GM23338 (cell line): Measurements from ENCODE around the gene BRF1. TPM values are rescaled to one million over a fixed set of nuclear protein-coding genes. Genes with fewer than 3 reads are reported as not detected.

Experiments
- ATAC-seq: fragments of 200-7000 bp; cut with Tn5 transposase; 3 replicates; pipeline ENCODE4 v1.9.1; 2020
- DNase-seq: peaks from one replicate; pipeline ENCODE4 v3.0.0-alpha.2; 2015; ENCODE audit warnings: low spot score
- H2AFZ ChIP-seq: fragments of 200-600 bp; sonication (generic); 2 replicates; pipeline ENCODE4 v1.8.0; 2016; ENCODE audit warnings: antibody characterized with exemption, mild to moderate bottlenecking, moderate library complexity
- H3F3A ChIP-seq: fragments of 200-600 bp; sonication (generic); replicated peaks from 2 replicates; pipeline ENCODE4 v1.8.0; 2017; ENCODE audit warnings: antibody characterized with exemption, mixed run types, low read depth
- H3K27ac ChIP-seq: fragments of 200-600 bp; sonication (generic); 2 replicates; pipeline ENCODE4 v1.6.1; 2016; ENCODE audit warnings: low read depth
- H3K27me3 ChIP-seq: fragments of 200-600 bp; sonication (generic); 2 replicates; pipeline ENCODE4 v1.8.0; 2016; ENCODE audit warnings: mild to moderate bottlenecking, mixed run types, moderate library complexity; ENCODE audit not compliant: insufficient read depth
- H3K36me3 ChIP-seq: fragments of 200-600 bp; sonication (generic); 2 replicates; pipeline ENCODE4 v1.8.0; 2016; ENCODE audit warnings: mild to moderate bottlenecking; ENCODE audit not compliant: insufficient read depth
- H3K4me1 ChIP-seq: fragments of 200-600 bp; sonication (generic); 2 replicates; pipeline ENCODE4 v1.8.0; 2016; ENCODE audit warnings: mild to moderate bottlenecking, moderate library complexity; ENCODE audit not compliant: insufficient read depth
- H3K4me2 ChIP-seq: fragments of 200-600 bp; sonication (generic); 2 replicates; pipeline ENCODE4 v1.7.1; 2017; ENCODE audit warnings: mixed run types
- H3K4me3 ChIP-seq: fragments of 200-600 bp; sonication (generic); 2 replicates; pipeline ENCODE4 v1.6.1; 2016; ENCODE audit warnings: mixed run types
- H3K79me2 ChIP-seq: fragments of 200-600 bp; sonication (generic); replicated peaks from 2 replicates; pipeline ENCODE4 v1.8.0; 2017; ENCODE audit warnings: mild to moderate bottlenecking; ENCODE audit not compliant: insufficient read depth
- H3K9me2 ChIP-seq: fragments of 200-600 bp; sonication (generic); 2 replicates; pipeline ENCODE4 v1.8.0; 2017; ENCODE audit not compliant: insufficient read depth
- H4K20me1 ChIP-seq: fragments of 200-600 bp; sonication (generic); replicated peaks from 2 replicates; pipeline ENCODE4 v1.8.0; 2017; ENCODE audit warnings: mild to moderate bottlenecking; ENCODE audit not compliant: insufficient read depth
- H3K27ac Mint-ChIP-seq: 2 replicates; pipeline ENCODE4 v1.8.0; 2020; ENCODE audit warnings: inconsistent platforms, mild to moderate bottlenecking, moderate library complexity, mixed read lengths
- H3K27me3 Mint-ChIP-seq: 3 replicates; pipeline ENCODE4 v1.8.0; 2022; ENCODE audit warnings: low read depth, mild to moderate bottlenecking, moderate library complexity, mixed read lengths, inconsistent platforms; ENCODE audit not compliant: insufficient read depth, poor library complexity
- H3K36me3 Mint-ChIP-seq: 3 replicates; pipeline ENCODE4 v1.8.0; 2021; ENCODE audit warnings: low read depth, mild to moderate bottlenecking, inconsistent platforms, moderate library complexity, mixed read lengths
- H3K4me1 Mint-ChIP-seq: 3 replicates; pipeline ENCODE4 v1.8.0; 2020; ENCODE audit warnings: mild to moderate bottlenecking, inconsistent platforms, mixed read lengths
- H3K4me3 Mint-ChIP-seq: 3 replicates; pipeline ENCODE4 v1.8.0; 2021; ENCODE audit warnings: moderate library complexity, mild to moderate bottlenecking, inconsistent platforms, mixed read lengths
- H3K9me3 Mint-ChIP-seq: 3 replicates; pipeline ENCODE4 v1.8.0; 2020; ENCODE audit warnings: moderate library complexity, mild to moderate bottlenecking, inconsistent platforms, mixed read lengths
- CREB1 ChIP-seq: fragments of 250-450 bp; sonication (Bioruptor Pico); IDR thresholded peaks from 2 replicates; pipeline ENCODE4 v1.5.0; 2020; ENCODE audit warnings: low read depth, mild to moderate bottlenecking, moderate library complexity
- EZH2 ChIP-seq: fragments of 200-600 bp; sonication (generic); IDR thresholded peaks from one replicate; pipeline ENCODE4 v1.8.0; 2017; ENCODE audit warnings: antibody characterized with exemption, mild to moderate bottlenecking, low read depth; ENCODE audit not compliant: unreplicated experiment
- JUNB ChIP-seq: IDR thresholded peaks from one replicate; pipeline ENCODE4 v1.6.1; 2016; ENCODE audit warnings: antibody characterized with exemption; ENCODE audit not compliant: unreplicated experiment
- NANOG ChIP-seq: IDR thresholded peaks from 2 replicates; pipeline ENCODE4 v1.6.1; 2016; ENCODE audit warnings: antibody characterized with exemption, borderline replicate concordance
- POLR2AphosphoS5 ChIP-seq: IDR thresholded peaks from 2 replicates; pipeline ENCODE4 v1.6.1; 2016; ENCODE audit warnings: antibody characterized with exemption, low read depth
- ZNF331 ChIP-seq: fragments of 250-450 bp; sonication (Bioruptor Pico); IDR thresholded peaks from 2 replicates; pipeline ENCODE4 v1.5.0; 2020; ENCODE audit warnings: low read depth, mild to moderate bottlenecking, moderate library complexity
- polyA plus RNA-seq: library from polyadenylated mRNA; unstranded; fragments of >200 nt; fragmentation: Nextera tagmentation; extraction: Ambion mirVana; gene quantifications from 2 replicates; pipeline ENCODE4 v1.2.1, GENCODE V29; 2016
- total RNA-seq: library from RNA; depleted of rRNA; stranded (reverse); fragments of >200 nt; shearing (Covaris generic); gene quantifications from 2 replicates; pipeline ENCODE4 v1.2.3, GENCODE V29; 2014
- TF ChIP-seq, protein P1 (sequence below): IDR thresholded peaks from 2 replicates; pipeline ENCODE4 v1.6.1; 2016; ENCODE audit warnings: antibody characterized with exemption
- TF ChIP-seq, protein P2 (sequence below), 2 experiments: fragments of 200-600 bp in 1 of 2; sonication (generic) in 1 of 2; conservative IDR thresholded peaks; 2 replicates each; pipeline versions ENCODE4 v1.5.1 to v1.6.1; 2016 to 2017; ENCODE audit warnings: antibody characterized with exemption in 2 of 2, low read depth in 2 of 2, mild to moderate bottlenecking in 2 of 2, moderate library complexity in 1 of 2
- TF ChIP-seq, protein P3 (sequence below): IDR thresholded peaks from one replicate; pipeline ENCODE4 v1.6.1; 2018; ENCODE audit warnings: antibody characterized with exemption; ENCODE audit not compliant: unreplicated experiment

Gene BRF1
- total and polyA plus RNA-seq, 2 experiments from 2014 or later: 8.6 to 29.9 TPM

DNA sequence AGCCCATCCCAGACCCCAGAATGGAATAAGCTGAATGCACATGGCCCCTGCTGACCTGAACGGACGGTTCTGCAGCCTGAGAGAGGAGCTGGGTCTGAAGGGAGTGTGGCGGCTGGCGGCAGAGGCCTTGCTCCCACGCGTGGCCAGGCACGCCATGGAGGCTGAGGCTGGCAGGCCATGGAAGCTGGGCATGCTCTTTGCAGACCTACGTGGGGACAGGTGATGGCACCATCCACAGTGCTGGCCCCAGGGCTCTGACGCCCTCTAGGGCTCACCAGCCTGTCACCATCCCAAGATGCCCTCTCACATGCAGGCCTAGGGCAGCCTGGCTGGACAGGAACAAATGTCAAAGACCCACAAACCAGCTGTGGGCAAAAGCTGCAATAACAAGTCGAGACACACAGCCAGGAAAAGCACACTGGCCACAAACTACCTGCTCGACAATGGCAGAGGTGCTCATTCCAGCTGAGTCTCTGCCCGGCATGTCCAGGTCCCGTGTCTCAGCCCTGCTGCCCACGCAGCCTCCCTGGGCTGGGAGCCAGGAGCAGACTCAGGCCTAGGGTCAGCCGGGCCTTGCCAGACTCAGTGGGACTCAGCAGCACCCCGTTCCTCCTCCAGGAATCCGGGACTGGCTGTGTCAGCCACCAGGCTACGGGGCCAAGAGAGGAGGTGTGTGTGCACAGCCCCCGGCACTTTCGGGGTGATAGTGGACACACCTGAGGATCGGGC is 32.8 kb downstream of the BRF1 start:
- Histone ChIP-seq H3K4me1 (no peaks in the 10 kb centered on the region), H3K27ac (no peak overlapping the region), H3K4me3 (no peak overlapping the region), H3K4me2 (no peak overlapping the region), H3F3A (no peaks in the 10 kb centered on the region), H2AFZ (no peak overlapping the region), H3K27me3 (no peaks in the 10 kb centered on the region), H3K79me2 (no peaks in the 10 kb centered on the region; the same call in 1 of the 2 replicates), H3K9me2 (no peaks in the 10 kb centered on the region), H4K20me1 (no peaks in the 10 kb centered on the region; the same call in 1 of the 2 replicates), H3K36me3 (no peaks in the 10 kb centered on the region)
- Mint-ChIP-seq H3K4me3 (no peak overlapping the region), H3K27ac (no peak overlapping the region), H3K36me3 (peaks cover 4% of the 10 kb centered on the region), H3K4me1 (no peaks in the 10 kb centered on the region; the same call in 2 of the 3 replicates), H3K27me3 (peaks cover 3% of the 10 kb centered on the region), H3K9me3 (no peaks in the 10 kb centered on the region)
- ATAC-seq: peak; percentile 71
- TF ChIP-seq ZNF331 (no peak), POLR2AphosphoS5 (no peak), NANOG (no peak), EZH2 (no peak), CREB1 (CRISPR knock-in tag) (no peak)
- TF ChIP-seq, protein P1, sequence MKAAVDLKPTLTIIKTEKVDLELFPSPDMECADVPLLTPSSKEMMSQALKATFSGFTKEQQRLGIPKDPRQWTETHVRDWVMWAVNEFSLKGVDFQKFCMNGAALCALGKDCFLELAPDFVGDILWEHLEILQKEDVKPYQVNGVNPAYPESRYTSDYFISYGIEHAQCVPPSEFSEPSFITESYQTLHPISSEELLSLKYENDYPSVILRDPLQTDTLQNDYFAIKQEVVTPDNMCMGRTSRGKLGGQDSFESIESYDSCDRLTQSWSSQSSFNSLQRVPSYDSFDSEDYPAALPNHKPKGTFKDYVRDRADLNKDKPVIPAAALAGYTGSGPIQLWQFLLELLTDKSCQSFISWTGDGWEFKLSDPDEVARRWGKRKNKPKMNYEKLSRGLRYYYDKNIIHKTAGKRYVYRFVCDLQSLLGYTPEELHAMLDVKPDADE: no peak
- TF ChIP-seq, protein P2, sequence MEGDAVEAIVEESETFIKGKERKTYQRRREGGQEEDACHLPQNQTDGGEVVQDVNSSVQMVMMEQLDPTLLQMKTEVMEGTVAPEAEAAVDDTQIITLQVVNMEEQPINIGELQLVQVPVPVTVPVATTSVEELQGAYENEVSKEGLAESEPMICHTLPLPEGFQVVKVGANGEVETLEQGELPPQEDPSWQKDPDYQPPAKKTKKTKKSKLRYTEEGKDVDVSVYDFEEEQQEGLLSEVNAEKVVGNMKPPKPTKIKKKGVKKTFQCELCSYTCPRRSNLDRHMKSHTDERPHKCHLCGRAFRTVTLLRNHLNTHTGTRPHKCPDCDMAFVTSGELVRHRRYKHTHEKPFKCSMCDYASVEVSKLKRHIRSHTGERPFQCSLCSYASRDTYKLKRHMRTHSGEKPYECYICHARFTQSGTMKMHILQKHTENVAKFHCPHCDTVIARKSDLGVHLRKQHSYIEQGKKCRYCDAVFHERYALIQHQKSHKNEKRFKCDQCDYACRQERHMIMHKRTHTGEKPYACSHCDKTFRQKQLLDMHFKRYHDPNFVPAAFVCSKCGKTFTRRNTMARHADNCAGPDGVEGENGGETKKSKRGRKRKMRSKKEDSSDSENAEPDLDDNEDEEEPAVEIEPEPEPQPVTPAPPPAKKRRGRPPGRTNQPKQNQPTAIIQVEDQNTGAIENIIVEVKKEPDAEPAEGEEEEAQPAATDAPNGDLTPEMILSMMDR (conservative IDR thresholded peaks at IDR 0.05; ENCODE audit: low read depth in 2 of 2): peak in 1 of 2 experiments; percentile 57; a peak in 2 of 4 replicates
- DNase-seq: no peak

DNA sequence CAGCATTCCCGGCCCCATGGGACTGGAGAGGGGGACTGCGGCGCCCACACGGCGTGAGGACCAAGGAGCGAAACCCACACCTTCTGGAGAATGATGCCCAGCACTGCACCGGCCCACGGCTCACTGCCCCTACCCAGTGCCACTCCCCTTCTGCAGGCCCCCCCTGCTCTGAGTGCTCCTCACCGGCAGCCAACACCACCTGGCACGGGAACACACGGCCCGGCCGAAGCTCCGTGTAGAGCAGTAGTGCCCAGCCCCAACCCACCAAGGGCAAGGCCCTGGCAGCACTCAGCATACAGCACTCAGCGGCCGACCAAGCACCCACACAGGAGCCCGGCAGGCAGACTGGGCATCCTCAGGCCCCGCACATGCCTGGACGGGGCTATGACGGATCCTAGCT is 39.0 kb downstream of the BRF1 start:
- no peaks in the 10 kb centered on the region for H3F3A ChIP-seq
- TF ChIP-seq JUNB: no peak
- TF ChIP-seq, protein P1: no peak
- no peak for TF ChIP-seq CREB1 (CRISPR knock-in tag)
- TF ChIP-seq EZH2: no peak
- TF ChIP-seq, protein P3, sequence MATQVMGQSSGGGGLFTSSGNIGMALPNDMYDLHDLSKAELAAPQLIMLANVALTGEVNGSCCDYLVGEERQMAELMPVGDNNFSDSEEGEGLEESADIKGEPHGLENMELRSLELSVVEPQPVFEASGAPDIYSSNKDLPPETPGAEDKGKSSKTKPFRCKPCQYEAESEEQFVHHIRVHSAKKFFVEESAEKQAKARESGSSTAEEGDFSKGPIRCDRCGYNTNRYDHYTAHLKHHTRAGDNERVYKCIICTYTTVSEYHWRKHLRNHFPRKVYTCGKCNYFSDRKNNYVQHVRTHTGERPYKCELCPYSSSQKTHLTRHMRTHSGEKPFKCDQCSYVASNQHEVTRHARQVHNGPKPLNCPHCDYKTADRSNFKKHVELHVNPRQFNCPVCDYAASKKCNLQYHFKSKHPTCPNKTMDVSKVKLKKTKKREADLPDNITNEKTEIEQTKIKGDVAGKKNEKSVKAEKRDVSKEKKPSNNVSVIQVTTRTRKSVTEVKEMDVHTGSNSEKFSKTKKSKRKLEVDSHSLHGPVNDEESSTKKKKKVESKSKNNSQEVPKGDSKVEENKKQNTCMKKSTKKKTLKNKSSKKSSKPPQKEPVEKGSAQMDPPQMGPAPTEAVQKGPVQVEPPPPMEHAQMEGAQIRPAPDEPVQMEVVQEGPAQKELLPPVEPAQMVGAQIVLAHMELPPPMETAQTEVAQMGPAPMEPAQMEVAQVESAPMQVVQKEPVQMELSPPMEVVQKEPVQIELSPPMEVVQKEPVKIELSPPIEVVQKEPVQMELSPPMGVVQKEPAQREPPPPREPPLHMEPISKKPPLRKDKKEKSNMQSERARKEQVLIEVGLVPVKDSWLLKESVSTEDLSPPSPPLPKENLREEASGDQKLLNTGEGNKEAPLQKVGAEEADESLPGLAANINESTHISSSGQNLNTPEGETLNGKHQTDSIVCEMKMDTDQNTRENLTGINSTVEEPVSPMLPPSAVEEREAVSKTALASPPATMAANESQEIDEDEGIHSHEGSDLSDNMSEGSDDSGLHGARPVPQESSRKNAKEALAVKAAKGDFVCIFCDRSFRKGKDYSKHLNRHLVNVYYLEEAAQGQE: no peak

More for the DNA sequence above, 39.0 kb downstream of the BRF1 start:
- H3K4me3 ChIP-seq: no peak overlapping the region
- no peaks in the 10 kb centered on the region for H3K79me2 ChIP-seq
- no peak overlapping the region for H3K27ac ChIP-seq
- Mint-ChIP-seq H3K4me1 (no peaks in the 10 kb centered on the region), H3K27ac (no peak overlapping the region), H3K4me3 (no peak overlapping the region), H3K36me3 (peaks cover 4% of the 10 kb centered on the region; the same call in 1 of the 3 replicates), H3K27me3 (peaks cover 6% of the 10 kb centered on the region), H3K9me3 (no peaks in the 10 kb centered on the region)
- ATAC-seq (no peak), DNase-seq (no peak)
- H3K27me3 ChIP-seq: no peaks in the 10 kb centered on the region
- H3K9me2 ChIP-seq: no peaks in the 10 kb centered on the region
- no peak overlapping the region for H3K4me2 ChIP-seq
- H3K36me3 ChIP-seq: no peaks in the 10 kb centered on the region
- no peaks in the 10 kb centered on the region for H4K20me1 ChIP-seq
- H2AFZ ChIP-seq: no peak overlapping the region
- no peaks in the 10 kb centered on the region for H3K4me1 ChIP-seq
